HEK293 (cell line): Measurements from ENCODE around the gene DERL2.

Source experiments
- BCL11A ChIP-seq: fragments of 450-650 bp; formaldehyde crosslinking; IDR thresholded peaks from 2 replicates; pipeline ENCODE4 v1.5.1; 2016; ENCODE audit warnings: low read depth, missing biosample characterization, missing genetic modification characterization
- HOXD13 ChIP-seq: sonication (generic); formaldehyde crosslinking; IDR thresholded peaks from 2 replicates; pipeline ENCODE4 v1.8.0; 2022; ENCODE audit warnings: missing genetic modification reagents, borderline replicate concordance
- KLF1 ChIP-seq: fragments of 450-650 bp; formaldehyde crosslinking; IDR thresholded peaks from 2 replicates; pipeline ENCODE4 v1.5.1; 2016; ENCODE audit warnings: missing biosample characterization, missing genetic modification characterization
- KLF8 ChIP-seq: fragments of 450-650 bp; formaldehyde crosslinking; IDR thresholded peaks from 2 replicates; pipeline ENCODE4 v1.5.1; 2016; ENCODE audit warnings: missing biosample characterization, missing genetic modification characterization
- MEIS1 ChIP-seq: sonication (generic); formaldehyde crosslinking; IDR thresholded peaks from 2 replicates; pipeline ENCODE4 v1.8.1; 2022; ENCODE audit warnings: missing genetic modification reagents, mild to moderate bottlenecking, borderline replicate concordance
- OVOL3 ChIP-seq: fragments of 450-650 bp; formaldehyde crosslinking; IDR thresholded peaks from 2 replicates; pipeline ENCODE4 v1.5.1; 2016; ENCODE audit warnings: missing biosample characterization, missing genetic modification characterization
- REPIN1 ChIP-seq: fragments of 450-650 bp; formaldehyde crosslinking; IDR thresholded peaks from 2 replicates; pipeline ENCODE4 v1.5.1; 2017; ENCODE audit warnings: missing biosample characterization, missing genetic modification characterization, low read depth
- ZBTB7A ChIP-seq: fragments of 450-650 bp; formaldehyde crosslinking; IDR thresholded peaks from 2 replicates; pipeline ENCODE4 v1.5.1; 2016; ENCODE audit warnings: low read depth, missing biosample characterization, missing genetic modification characterization
- ZEB2 ChIP-seq: fragments of 450-650 bp; formaldehyde crosslinking; IDR thresholded peaks from 2 replicates; pipeline ENCODE4 v1.5.1; 2016; ENCODE audit warnings: missing biosample characterization, missing genetic modification characterization
- ZFP3 ChIP-seq: fragments of 450-650 bp; formaldehyde crosslinking; IDR thresholded peaks from 2 replicates; pipeline ENCODE4 v1.5.1; 2016; ENCODE audit warnings: low read depth, missing biosample characterization, missing genetic modification characterization
- ZNF157 ChIP-seq: fragments of 450-650 bp; formaldehyde crosslinking; IDR thresholded peaks from 2 replicates; pipeline ENCODE4 v1.5.1; 2016; ENCODE audit warnings: missing biosample characterization, missing genetic modification characterization
- ZNF184 ChIP-seq: fragments of 450-650 bp; IDR thresholded peaks from 2 replicates; pipeline ENCODE4 v1.5.1; 2018; ENCODE audit warnings: missing biosample characterization, mild to moderate bottlenecking, missing genetic modification characterization
- ZNF223 ChIP-seq: fragments of 450-650 bp; formaldehyde crosslinking; IDR thresholded peaks from 2 replicates; pipeline ENCODE4 v1.5.1; 2016; ENCODE audit warnings: missing biosample characterization, missing genetic modification characterization
- ZNF274 ChIP-seq, 2 experiments: fragments of 200-500 bp in 1 of 2; fragments of 450-650 bp in 1 of 2; sonication (Bioruptor generic) in 1 of 2; formaldehyde crosslinking in 1 of 2; IDR thresholded peaks; 2 replicates each; pipeline versions ENCODE4 v1.5.1 to v1.6.1; 2014 to 2016; ENCODE audit warnings: borderline replicate concordance in 1 of 2, inconsistent platforms in 1 of 2, low read length in 1 of 2, missing biosample characterization in 1 of 2, missing genetic modification characterization in 1 of 2
- ZNF292 ChIP-seq: fragments of 450-650 bp; formaldehyde crosslinking; IDR thresholded peaks from 2 replicates; pipeline ENCODE4 v1.5.1; 2016; ENCODE audit warnings: low read depth, missing biosample characterization, missing genetic modification characterization, borderline replicate concordance
- ZNF335 ChIP-seq: fragments of 450-650 bp; formaldehyde crosslinking; conservative IDR thresholded peaks from 2 replicates; pipeline ENCODE4 v1.5.1; 2016; ENCODE audit warnings: missing biosample characterization, missing genetic modification characterization
- ZNF426 ChIP-seq: fragments of 450-650 bp; formaldehyde crosslinking; IDR thresholded peaks from 2 replicates; pipeline ENCODE4 v1.5.1; 2017; ENCODE audit warnings: missing biosample characterization, missing genetic modification characterization, mild to moderate bottlenecking, inconsistent platforms, moderate library complexity
- ZNF510 ChIP-seq: fragments of 450-650 bp; formaldehyde crosslinking; IDR thresholded peaks from 2 replicates; pipeline ENCODE4 v1.5.1; 2018; ENCODE audit warnings: mild to moderate bottlenecking, missing genetic modification characterization, missing biosample characterization; ENCODE audit not compliant: insufficient replicate concordance
- ZNF514 ChIP-seq: fragments of 450-650 bp; formaldehyde crosslinking; IDR thresholded peaks from 2 replicates; pipeline ENCODE4 v1.5.1; 2016; ENCODE audit warnings: missing biosample characterization, missing genetic modification characterization
- ZNF530 ChIP-seq: fragments of 450-650 bp; formaldehyde crosslinking; IDR thresholded peaks from 2 replicates; pipeline ENCODE4 v1.5.1; 2016; ENCODE audit warnings: low read depth, missing biosample characterization, missing genetic modification characterization
- ZNF544 ChIP-seq: fragments of 450-650 bp; formaldehyde crosslinking; IDR thresholded peaks from 2 replicates; pipeline ENCODE4 v1.5.0; 2017; ENCODE audit warnings: missing biosample characterization, missing genetic modification characterization
- ZNF560 ChIP-seq: fragments of 450-650 bp; formaldehyde crosslinking; IDR thresholded peaks from 2 replicates; pipeline ENCODE4 v1.5.1; 2017; ENCODE audit warnings: missing biosample characterization, missing genetic modification characterization, borderline replicate concordance
- ZNF664 ChIP-seq: fragments of 450-650 bp; formaldehyde crosslinking; IDR thresholded peaks from 2 replicates; pipeline ENCODE4 v1.5.1; 2016; ENCODE audit warnings: missing biosample characterization, missing genetic modification characterization
- ZNF791 ChIP-seq: fragments of 450-650 bp; formaldehyde crosslinking; IDR thresholded peaks from 2 replicates; pipeline ENCODE4 v1.5.1; 2016; ENCODE audit warnings: missing biosample characterization, missing genetic modification characterization
- ZNF830 ChIP-seq: fragments of 450-650 bp; IDR thresholded peaks from 2 replicates; pipeline ENCODE4 v1.5.0; 2018; ENCODE audit warnings: missing biosample characterization, missing genetic modification characterization, low read depth, mild to moderate bottlenecking, moderate library complexity
- ZXDB ChIP-seq: fragments of 450-650 bp; formaldehyde crosslinking; IDR thresholded peaks from 2 replicates; pipeline ENCODE4 v1.5.1; 2016; ENCODE audit warnings: missing biosample characterization, missing genetic modification characterization
- TF ChIP-seq, protein P1 (sequence below): fragments of 450-650 bp; formaldehyde crosslinking; IDR thresholded peaks from 2 replicates; pipeline ENCODE4 v1.5.1; 2016; ENCODE audit warnings: missing biosample characterization, missing genetic modification characterization
- TF ChIP-seq, protein P2 (sequence below): fragments of 450-650 bp; formaldehyde crosslinking; IDR thresholded peaks from 2 replicates; pipeline ENCODE4 v1.5.1; 2016; ENCODE audit warnings: missing biosample characterization, missing genetic modification characterization, borderline replicate concordance
- TF ChIP-seq, protein P3 (sequence below): fragments of 450-650 bp; IDR thresholded peaks from 2 replicates; pipeline ENCODE4 v1.5.1; 2018; ENCODE audit warnings: missing biosample characterization, missing genetic modification characterization
- TF ChIP-seq, protein P4 (sequence below): fragments of 450-650 bp; formaldehyde crosslinking; IDR thresholded peaks from 2 replicates; pipeline ENCODE4 v1.5.1; 2016; ENCODE audit warnings: missing biosample characterization, missing genetic modification characterization

Gene DERL2

DNA sequence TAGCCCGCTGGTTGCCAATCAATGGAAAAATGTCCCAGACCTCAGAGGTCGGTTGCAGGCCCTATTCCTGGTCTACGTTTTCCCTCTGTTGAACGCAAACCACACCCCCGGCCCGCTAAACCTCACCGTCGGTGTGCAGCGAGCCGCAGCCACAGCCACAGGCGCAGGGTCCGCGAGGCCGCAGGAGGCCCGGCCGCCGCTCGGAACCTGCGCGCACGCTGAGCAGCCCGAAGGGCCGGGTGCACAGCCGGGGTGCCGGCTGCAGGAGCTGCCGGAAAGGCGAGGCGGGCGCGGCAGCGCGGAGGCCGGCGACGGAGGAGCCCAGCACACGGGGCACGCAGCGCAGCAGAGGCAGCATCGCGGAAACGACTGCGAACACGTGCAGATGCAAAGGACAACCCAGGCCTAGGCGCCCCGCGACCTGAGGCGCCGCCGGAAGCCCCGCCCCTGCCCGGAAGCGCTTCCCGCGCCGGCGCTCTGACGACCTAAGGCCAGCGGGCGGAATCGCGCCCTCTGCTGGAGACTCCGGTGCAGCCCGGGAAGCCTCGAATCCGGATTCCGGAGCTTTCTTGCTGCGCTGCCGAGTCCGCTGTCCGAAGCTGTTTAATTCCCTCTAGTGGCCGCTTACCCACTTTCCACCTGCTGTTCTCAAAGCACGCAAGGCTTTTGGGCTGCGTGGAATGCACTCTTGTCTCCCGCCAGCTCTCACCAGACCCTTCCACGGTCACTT lies 47.1 kb downstream of the DERL2 start, which contains the start of gene C1QBP (continued):
- TF ChIP-seq REPIN1 (tag by site-specific recombination) (no peak), ZNF335 (tag by site-specific recombination) (peak; percentile 81), BCL11A (no peak), ZNF426 (tag by site-specific recombination) (no peak), ZXDB (peak; percentile 56; the same call in 1 of the 2 replicates), ZNF664 (tag by site-specific recombination) (no peak), ZNF274 (IDR thresholded peaks at IDR 0.05; ENCODE audit: low read length) (no peak), ZNF274 (tag by site-specific recombination; IDR thresholded peaks at IDR 0.05; ENCODE audit: borderline replicate concordance) (no peak), KLF8 (tag by site-specific recombination) (peak; percentile 62; the same call in 1 of the 2 replicates), ZNF223 (no peak), ZNF530 (tag by site-specific recombination) (no peak), KLF1 (no peak), ZNF292 (tag by site-specific recombination) (no peak), ZNF830 (tag by site-specific recombination) (no peak), ZNF157 (tag by site-specific recombination) (no peak), ZNF514 (tag by site-specific recombination) (no peak), OVOL3 (tag by site-specific recombination) (no peak), ZNF560 (tag by site-specific recombination) (no peak), MEIS1 (CRISPR knock-in tag) (no peak), HOXD13 (CRISPR knock-in tag) (peak; percentile 38; the same call in 1 of the 2 replicates), ZBTB7A (tag by site-specific recombination) (no peak), ZNF510 (tag by site-specific recombination) (no peak), ZNF791 (tag by site-specific recombination) (no peak), ZNF184 (tag by site-specific recombination) (no peak), ZFP3 (no peak), ZNF544 (tag by site-specific recombination) (no peak), ZEB2 (tag by site-specific recombination) (peak; percentile 74)
- TF ChIP-seq, protein P1, sequence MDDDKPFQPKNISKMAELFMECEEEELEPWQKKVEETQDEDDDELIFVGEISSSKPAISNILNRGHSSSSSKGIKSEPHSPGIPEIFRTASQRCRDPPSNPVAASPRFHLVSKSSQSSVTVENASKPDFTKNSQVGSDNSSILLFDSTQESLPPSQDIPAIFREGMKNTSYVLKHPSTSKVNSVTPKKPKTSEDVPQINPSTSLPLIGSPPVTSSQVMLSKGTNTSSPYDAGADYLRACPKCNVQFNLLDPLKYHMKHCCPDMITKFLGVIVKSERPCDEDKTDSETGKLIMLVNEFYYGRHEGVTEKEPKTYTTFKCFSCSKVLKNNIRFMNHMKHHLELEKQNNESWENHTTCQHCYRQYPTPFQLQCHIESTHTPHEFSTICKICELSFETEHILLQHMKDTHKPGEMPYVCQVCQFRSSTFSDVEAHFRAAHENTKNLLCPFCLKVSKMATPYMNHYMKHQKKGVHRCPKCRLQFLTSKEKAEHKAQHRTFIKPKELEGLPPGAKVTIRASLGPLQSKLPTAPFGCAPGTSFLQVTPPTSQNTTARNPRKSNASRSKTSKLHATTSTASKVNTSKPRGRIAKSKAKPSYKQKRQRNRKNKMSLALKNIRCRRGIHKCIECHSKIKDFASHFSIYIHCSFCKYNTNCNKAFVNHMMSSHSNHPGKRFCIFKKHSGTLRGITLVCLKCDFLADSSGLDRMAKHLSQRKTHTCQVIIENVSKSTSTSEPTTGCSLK (tag by site-specific recombination), result no peak
- TF ChIP-seq, protein P2, sequence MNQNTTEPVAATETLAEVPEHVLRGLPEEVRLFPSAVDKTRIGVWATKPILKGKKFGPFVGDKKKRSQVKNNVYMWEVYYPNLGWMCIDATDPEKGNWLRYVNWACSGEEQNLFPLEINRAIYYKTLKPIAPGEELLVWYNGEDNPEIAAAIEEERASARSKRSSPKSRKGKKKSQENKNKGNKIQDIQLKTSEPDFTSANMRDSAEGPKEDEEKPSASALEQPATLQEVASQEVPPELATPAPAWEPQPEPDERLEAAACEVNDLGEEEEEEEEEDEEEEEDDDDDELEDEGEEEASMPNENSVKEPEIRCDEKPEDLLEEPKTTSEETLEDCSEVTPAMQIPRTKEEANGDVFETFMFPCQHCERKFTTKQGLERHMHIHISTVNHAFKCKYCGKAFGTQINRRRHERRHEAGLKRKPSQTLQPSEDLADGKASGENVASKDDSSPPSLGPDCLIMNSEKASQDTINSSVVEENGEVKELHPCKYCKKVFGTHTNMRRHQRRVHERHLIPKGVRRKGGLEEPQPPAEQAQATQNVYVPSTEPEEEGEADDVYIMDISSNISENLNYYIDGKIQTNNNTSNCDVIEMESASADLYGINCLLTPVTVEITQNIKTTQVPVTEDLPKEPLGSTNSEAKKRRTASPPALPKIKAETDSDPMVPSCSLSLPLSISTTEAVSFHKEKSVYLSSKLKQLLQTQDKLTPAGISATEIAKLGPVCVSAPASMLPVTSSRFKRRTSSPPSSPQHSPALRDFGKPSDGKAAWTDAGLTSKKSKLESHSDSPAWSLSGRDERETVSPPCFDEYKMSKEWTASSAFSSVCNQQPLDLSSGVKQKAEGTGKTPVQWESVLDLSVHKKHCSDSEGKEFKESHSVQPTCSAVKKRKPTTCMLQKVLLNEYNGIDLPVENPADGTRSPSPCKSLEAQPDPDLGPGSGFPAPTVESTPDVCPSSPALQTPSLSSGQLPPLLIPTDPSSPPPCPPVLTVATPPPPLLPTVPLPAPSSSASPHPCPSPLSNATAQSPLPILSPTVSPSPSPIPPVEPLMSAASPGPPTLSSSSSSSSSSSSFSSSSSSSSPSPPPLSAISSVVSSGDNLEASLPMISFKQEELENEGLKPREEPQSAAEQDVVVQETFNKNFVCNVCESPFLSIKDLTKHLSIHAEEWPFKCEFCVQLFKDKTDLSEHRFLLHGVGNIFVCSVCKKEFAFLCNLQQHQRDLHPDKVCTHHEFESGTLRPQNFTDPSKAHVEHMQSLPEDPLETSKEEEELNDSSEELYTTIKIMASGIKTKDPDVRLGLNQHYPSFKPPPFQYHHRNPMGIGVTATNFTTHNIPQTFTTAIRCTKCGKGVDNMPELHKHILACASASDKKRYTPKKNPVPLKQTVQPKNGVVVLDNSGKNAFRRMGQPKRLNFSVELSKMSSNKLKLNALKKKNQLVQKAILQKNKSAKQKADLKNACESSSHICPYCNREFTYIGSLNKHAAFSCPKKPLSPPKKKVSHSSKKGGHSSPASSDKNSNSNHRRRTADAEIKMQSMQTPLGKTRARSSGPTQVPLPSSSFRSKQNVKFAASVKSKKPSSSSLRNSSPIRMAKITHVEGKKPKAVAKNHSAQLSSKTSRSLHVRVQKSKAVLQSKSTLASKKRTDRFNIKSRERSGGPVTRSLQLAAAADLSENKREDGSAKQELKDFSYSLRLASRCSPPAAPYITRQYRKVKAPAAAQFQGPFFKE (tag by site-specific recombination), result no peak
- TF ChIP-seq, protein P3, sequence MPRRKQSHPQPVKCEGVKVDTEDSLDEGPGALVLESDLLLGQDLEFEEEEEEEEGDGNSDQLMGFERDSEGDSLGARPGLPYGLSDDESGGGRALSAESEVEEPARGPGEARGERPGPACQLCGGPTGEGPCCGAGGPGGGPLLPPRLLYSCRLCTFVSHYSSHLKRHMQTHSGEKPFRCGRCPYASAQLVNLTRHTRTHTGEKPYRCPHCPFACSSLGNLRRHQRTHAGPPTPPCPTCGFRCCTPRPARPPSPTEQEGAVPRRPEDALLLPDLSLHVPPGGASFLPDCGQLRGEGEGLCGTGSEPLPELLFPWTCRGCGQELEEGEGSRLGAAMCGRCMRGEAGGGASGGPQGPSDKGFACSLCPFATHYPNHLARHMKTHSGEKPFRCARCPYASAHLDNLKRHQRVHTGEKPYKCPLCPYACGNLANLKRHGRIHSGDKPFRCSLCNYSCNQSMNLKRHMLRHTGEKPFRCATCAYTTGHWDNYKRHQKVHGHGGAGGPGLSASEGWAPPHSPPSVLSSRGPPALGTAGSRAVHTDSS (tag by site-specific recombination), result no peak
- TF ChIP-seq, protein P4, sequence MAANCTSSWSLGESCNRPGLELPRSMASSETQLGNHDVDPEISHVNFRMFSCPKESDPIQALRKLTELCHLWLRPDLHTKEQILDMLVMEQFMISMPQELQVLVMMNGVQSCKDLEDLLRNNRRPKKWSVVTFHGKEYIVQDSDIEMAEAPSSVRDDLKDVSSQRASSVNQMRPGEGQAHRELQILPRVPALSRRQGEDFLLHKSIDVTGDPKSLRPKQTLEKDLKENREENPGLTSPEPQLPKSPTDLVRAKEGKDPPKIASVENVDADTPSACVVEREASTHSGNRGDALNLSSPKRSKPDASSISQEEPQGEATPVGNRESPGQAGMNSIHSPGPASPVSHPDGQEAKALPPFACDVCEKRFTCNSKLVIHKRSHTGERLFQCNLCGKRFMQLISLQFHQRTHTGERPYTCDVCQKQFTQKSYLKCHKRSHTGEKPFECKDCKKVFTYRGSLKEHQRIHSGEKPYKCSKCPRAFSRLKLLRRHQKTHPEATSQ, result no peak
